ENCODE measurements around the gene CGB7.

- TF ChIP-seq GATA2 (IDR thresholded peaks at IDR 0.05; ENCODE audit: low read depth, low read length) (no peak), GATA3 (IDR thresholded peaks at IDR 0.05; ENCODE audit: low read depth, low read length) (no peak)
Observed at GRCh38 chr19:49042177-49042576, 15.4 kb downstream of the CGB7 start.

Measured in SH-SY5Y (cell line).